ENCODE measurements around the gene PRKCE.

DNA sequence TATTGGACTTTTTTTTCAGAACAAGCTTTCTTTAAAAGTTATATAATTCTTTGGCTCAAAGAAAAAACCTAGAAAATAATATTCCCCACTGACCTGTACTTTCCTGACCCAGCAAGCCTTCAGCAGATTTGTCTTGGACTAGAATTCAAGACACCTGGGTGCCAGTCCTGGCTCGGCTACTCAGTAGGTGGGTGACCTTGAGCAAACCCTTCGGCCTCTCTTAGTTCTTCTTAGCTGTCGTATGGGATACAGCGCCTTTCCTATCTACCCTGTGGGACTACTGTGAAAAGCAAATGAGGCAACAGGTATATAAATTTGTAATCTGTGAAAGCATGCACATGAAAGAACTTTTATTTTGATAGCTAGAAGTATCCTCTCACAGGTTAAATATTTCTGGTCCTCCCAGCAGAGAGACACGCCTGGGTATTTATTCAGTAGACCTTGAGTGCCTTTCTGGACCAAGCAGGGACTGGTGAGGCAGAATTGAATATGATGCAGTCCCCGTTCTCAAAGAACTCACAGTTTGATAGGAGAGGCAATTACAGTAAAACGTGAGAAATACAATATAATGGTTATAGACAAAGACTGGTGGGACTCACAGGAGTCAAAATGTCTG, 576.3 kb downstream of the PRKCE start:
- TF ChIP-seq POLR2A (IDR thresholded peaks at IDR 0.05; ENCODE audit: control extremely low read depth in 1 of 2, low read depth in 2 of 2, low read length in 2 of 2) (no peak), SIX5 (IDR thresholded peaks at IDR 0.05; ENCODE audit: low read depth, low read length) (no peak), CHD2 (IDR thresholded peaks at IDR 0.05; ENCODE audit: low read length) (no peak), CEBPB (IDR thresholded peaks at IDR 0.05; ENCODE audit: low read depth, low read length) (no peak), JUN (IDR thresholded peaks at IDR 0.05; ENCODE audit: low read depth, low read length) (no peak), SP2 (IDR thresholded peaks at IDR 0.05; ENCODE audit: low read length) (no peak), YY1 (IDR thresholded peaks at IDR 0.05; ENCODE audit: low read depth, low read length) (no peak), MAFK (IDR thresholded peaks at IDR 0.05; ENCODE audit: low read depth, low read length) (no peak), MAX (IDR thresholded peaks at IDR 0.05) (no peak), POLR2AphosphoS5 (IDR thresholded peaks at IDR 0.05; ENCODE audit: low read depth, low read length) (no peak), USF2 (IDR thresholded peaks at IDR 0.05; ENCODE audit: low read length) (no peak)
- TF ChIP-seq, protein P1, sequence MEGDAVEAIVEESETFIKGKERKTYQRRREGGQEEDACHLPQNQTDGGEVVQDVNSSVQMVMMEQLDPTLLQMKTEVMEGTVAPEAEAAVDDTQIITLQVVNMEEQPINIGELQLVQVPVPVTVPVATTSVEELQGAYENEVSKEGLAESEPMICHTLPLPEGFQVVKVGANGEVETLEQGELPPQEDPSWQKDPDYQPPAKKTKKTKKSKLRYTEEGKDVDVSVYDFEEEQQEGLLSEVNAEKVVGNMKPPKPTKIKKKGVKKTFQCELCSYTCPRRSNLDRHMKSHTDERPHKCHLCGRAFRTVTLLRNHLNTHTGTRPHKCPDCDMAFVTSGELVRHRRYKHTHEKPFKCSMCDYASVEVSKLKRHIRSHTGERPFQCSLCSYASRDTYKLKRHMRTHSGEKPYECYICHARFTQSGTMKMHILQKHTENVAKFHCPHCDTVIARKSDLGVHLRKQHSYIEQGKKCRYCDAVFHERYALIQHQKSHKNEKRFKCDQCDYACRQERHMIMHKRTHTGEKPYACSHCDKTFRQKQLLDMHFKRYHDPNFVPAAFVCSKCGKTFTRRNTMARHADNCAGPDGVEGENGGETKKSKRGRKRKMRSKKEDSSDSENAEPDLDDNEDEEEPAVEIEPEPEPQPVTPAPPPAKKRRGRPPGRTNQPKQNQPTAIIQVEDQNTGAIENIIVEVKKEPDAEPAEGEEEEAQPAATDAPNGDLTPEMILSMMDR (IDR thresholded peaks at IDR 0.05; ENCODE audit: control extremely low read depth in 1 of 3, insufficient read depth in 1 of 3, low read depth in 1 of 3, low read length in 3 of 3), result no peak
- TF ChIP-seq, protein P2, sequence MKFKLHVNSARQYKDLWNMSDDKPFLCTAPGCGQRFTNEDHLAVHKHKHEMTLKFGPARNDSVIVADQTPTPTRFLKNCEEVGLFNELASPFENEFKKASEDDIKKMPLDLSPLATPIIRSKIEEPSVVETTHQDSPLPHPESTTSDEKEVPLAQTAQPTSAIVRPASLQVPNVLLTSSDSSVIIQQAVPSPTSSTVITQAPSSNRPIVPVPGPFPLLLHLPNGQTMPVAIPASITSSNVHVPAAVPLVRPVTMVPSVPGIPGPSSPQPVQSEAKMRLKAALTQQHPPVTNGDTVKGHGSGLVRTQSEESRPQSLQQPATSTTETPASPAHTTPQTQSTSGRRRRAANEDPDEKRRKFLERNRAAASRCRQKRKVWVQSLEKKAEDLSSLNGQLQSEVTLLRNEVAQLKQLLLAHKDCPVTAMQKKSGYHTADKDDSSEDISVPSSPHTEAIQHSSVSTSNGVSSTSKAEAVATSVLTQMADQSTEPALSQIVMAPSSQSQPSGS (IDR thresholded peaks at IDR 0.05; ENCODE audit: low read length), result no peak
